DOHH2 (cell line): Measurements from ENCODE around the gene GAB1.

ENCODE experiments used
- H3F3A ChIP-seq: fragments of 200-600 bp; sonication (generic), shearing (Covaris generic); 2 replicates; pipeline ENCODE4 v1.6.0; 2016; ENCODE audit warnings: antibody characterized with exemption, mild to moderate bottlenecking; ENCODE audit not compliant: control insufficient read depth, insufficient read depth
- H3K27ac ChIP-seq: fragments of 200-600 bp; sonication (generic); 2 replicates; pipeline ENCODE4 v1.5.1; 2014; ENCODE audit warnings: low read depth, mild to moderate bottlenecking, low read length, moderate library complexity
- H3K27me3 ChIP-seq: fragments of 200-600 bp; sonication (generic); 2 replicates; pipeline ENCODE4 v1.6.1; 2014; ENCODE audit warnings: mild to moderate bottlenecking, low read length, mixed read lengths; ENCODE audit not compliant: control insufficient read depth
- H3K36me3 ChIP-seq: fragments of 200-600 bp; sonication (generic); 2 replicates; pipeline ENCODE4 v1.6.1; 2014; ENCODE audit warnings: mild to moderate bottlenecking, low read length, moderate library complexity, mixed read lengths; ENCODE audit not compliant: control insufficient read depth
- H3K4me1 ChIP-seq: fragments of 200-600 bp; sonication (generic); 2 replicates; pipeline ENCODE4 v1.6.1; 2014; ENCODE audit warnings: mild to moderate bottlenecking, low read length, mixed read lengths; ENCODE audit not compliant: control insufficient read depth
- H3K4me2 ChIP-seq: fragments of 200-600 bp; sonication (generic); 2 replicates; pipeline ENCODE4 v1.6.0; 2014; ENCODE audit warnings: mild to moderate bottlenecking, low read length, moderate library complexity
- H3K4me3 ChIP-seq: fragments of 200-600 bp; sonication (generic); 2 replicates; pipeline ENCODE4 v1.5.1; 2014; ENCODE audit warnings: mild to moderate bottlenecking, low read length, mixed read lengths
- H3K79me2 ChIP-seq: fragments of 200-600 bp; sonication (generic); 2 replicates; pipeline ENCODE4 v1.6.1; 2014; ENCODE audit warnings: mild to moderate bottlenecking, low read length, mixed read lengths; ENCODE audit not compliant: control insufficient read depth
- H3K9me2 ChIP-seq: fragments of 200-600 bp; sonication (generic); replicated peaks from 2 replicates; pipeline ENCODE4 v1.6.1; 2014; ENCODE audit warnings: mild to moderate bottlenecking, low read length, mixed read lengths; ENCODE audit not compliant: control insufficient read depth
- H3K9me3 ChIP-seq: fragments of 200-600 bp; sonication (generic); 2 replicates; pipeline ENCODE4 v1.6.1; 2014; ENCODE audit warnings: antibody characterized with exemption, low read length, mixed read lengths; ENCODE audit not compliant: control insufficient read depth, insufficient read depth
- H4K20me1 ChIP-seq: fragments of 200-600 bp; sonication (generic); 2 replicates; pipeline ENCODE4 v1.6.0; 2014; ENCODE audit warnings: low read depth, mild to moderate bottlenecking, antibody characterized with exemption, low read length, moderate library complexity; ENCODE audit not compliant: control insufficient read depth, insufficient read depth
- EZH2phosphoT487 ChIP-seq: fragments of 200-600 bp; sonication (generic); IDR thresholded peaks from 2 replicates; pipeline ENCODE4 v1.6.1; 2017; ENCODE audit warnings: borderline replicate concordance, mild to moderate bottlenecking, antibody characterized with exemption, low read length, moderate library complexity, mixed read lengths
- TF ChIP-seq, protein P1 (sequence below): fragments of 200-600 bp; sonication (generic); IDR thresholded peaks from one replicate; pipeline ENCODE4 v1.5.1; 2014; ENCODE audit warnings: antibody characterized with exemption, mild to moderate bottlenecking, low read depth, low read length; ENCODE audit not compliant: poor library complexity, severe bottlenecking

Gene GAB1

GRCh38 chr4:143359644-143360193 is 23.0 kb downstream of the GAB1 start:
- Histone ChIP-seq H4K20me1 (no peaks in the 10 kb centered on the region), H3K27ac (peak overlapping the region; percentile 87), H3K4me1 (peaks cover 88% of the 10 kb centered on the region), H3K4me2 (peak overlapping the region; percentile 79), H3K36me3 (peaks cover 8% of the 10 kb centered on the region), H3K4me3 (peak overlapping the region; percentile 67), H3K79me2 (peaks cover 85% of the 10 kb centered on the region), H3K9me2 (no peaks in the 10 kb centered on the region), H3K9me3 (no peaks in the 10 kb centered on the region), H3K27me3 (no peaks in the 10 kb centered on the region), H3F3A (peaks cover 10% of the 10 kb centered on the region; the same call in 1 of the 2 replicates)
- no peak for TF ChIP-seq EZH2phosphoT487
- TF ChIP-seq, protein P1, sequence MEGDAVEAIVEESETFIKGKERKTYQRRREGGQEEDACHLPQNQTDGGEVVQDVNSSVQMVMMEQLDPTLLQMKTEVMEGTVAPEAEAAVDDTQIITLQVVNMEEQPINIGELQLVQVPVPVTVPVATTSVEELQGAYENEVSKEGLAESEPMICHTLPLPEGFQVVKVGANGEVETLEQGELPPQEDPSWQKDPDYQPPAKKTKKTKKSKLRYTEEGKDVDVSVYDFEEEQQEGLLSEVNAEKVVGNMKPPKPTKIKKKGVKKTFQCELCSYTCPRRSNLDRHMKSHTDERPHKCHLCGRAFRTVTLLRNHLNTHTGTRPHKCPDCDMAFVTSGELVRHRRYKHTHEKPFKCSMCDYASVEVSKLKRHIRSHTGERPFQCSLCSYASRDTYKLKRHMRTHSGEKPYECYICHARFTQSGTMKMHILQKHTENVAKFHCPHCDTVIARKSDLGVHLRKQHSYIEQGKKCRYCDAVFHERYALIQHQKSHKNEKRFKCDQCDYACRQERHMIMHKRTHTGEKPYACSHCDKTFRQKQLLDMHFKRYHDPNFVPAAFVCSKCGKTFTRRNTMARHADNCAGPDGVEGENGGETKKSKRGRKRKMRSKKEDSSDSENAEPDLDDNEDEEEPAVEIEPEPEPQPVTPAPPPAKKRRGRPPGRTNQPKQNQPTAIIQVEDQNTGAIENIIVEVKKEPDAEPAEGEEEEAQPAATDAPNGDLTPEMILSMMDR, result no peak

- Histone ChIP-seq H3K27ac (no peak overlapping the region), H3K79me2 (peaks cover 85% of the 10 kb centered on the region), H3K9me3 (no peaks in the 10 kb centered on the region), H4K20me1 (no peaks in the 10 kb centered on the region), H3K4me1 (peaks cover 78% of the 10 kb centered on the region), H3K36me3 (peaks cover 8% of the 10 kb centered on the region), H3K4me2 (peak overlapping the region; percentile 79), H3K27me3 (no peaks in the 10 kb centered on the region), H3K4me3 (no peak overlapping the region), H3F3A (peaks cover 13% of the 10 kb centered on the region), H3K9me2 (no peaks in the 10 kb centered on the region)
- TF ChIP-seq EZH2phosphoT487, result no peak
- TF ChIP-seq, protein P1, result no peak
These were observed 24.4 kb downstream of the GAB1 start for GRCh38 chr4:143360838-143361625.

- Histone ChIP-seq H3K4me2 (no peak overlapping the region), H3K27me3 (no peaks in the 10 kb centered on the region), H3K27ac (no peak overlapping the region), H4K20me1 (no peaks in the 10 kb centered on the region), H3K79me2 (peaks cover 81% of the 10 kb centered on the region), H3K4me3 (no peak overlapping the region), H3K4me1 (peaks cover 63% of the 10 kb centered on the region), H3F3A (peaks cover 8% of the 10 kb centered on the region), H3K9me3 (no peaks in the 10 kb centered on the region), H3K9me2 (no peaks in the 10 kb centered on the region), H3K36me3 (peaks cover 4% of the 10 kb centered on the region)
- no peak for TF ChIP-seq EZH2phosphoT487
- TF ChIP-seq, protein P1, result no peak
These were observed 25.8 kb downstream of the GAB1 start for GRCh38 chr4:143362349-143363046.
